Left lung (tissue), 10 donors: ENCODE measurements around the gene C1QTNF12. TPM values are rescaled to one million over a fixed set of nuclear protein-coding genes. Genes with fewer than 3 reads are reported as not detected.

Experiments used
- ATAC-seq: fragments of 200-7000 bp; cut with Tn5 transposase; one replicate; pipeline ENCODE4 v1.9.1; 2020; ENCODE audit warnings: moderate library complexity
- DNase-seq, 4 donors: peaks; one replicate each; pipeline ENCODE4 v3.0.0-alpha.2; 2013 to 2020
- H3K27ac ChIP-seq, 2 donors: fragments of 200-600 bp; sonication (generic) in 1 of 2; one replicate each; pipeline versions ENCODE4 v1.5.0 to v1.8.0; 2020 to 2021
- H3K27me3 ChIP-seq, 2 donors: fragments of 200-600 bp; sonication (generic) in 1 of 2; one replicate each; pipeline versions ENCODE4 v1.5.0 to v1.8.0; 2020 to 2021
- H3K36me3 ChIP-seq, 2 donors: fragments of 200-600 bp; sonication (generic) in 1 of 2; one replicate each; pipeline versions ENCODE4 v1.5.0 to v1.8.0; 2020 to 2021
- H3K4me1 ChIP-seq, 2 donors: fragments of 200-600 bp; one replicate each; pipeline ENCODE4 v1.8.0; 2021
- H3K4me3 ChIP-seq, 2 donors: fragments of 200-600 bp; sonication (generic) in 1 of 2; one replicate each; pipeline versions ENCODE4 v1.5.0 to v1.8.0; 2020 to 2021; ENCODE audit warnings: mild to moderate bottlenecking in 1 of 2
- H3K9me3 ChIP-seq, 2 donors: fragments of 200-600 bp; sonication (generic) in 1 of 2; one replicate each; pipeline versions ENCODE4 v1.5.0 to v1.8.0; 2020 to 2021
- CTCF ChIP-seq, 2 donors: fragments of 200-600 bp; sonication (generic) in 1 of 2; IDR thresholded peaks; one replicate each; pipeline versions ENCODE4 v1.5.0 to v1.8.0; 2021; ENCODE audit warnings: antibody characterized with exemption in 2 of 2
- intact Hi-C, 2 donors: fragments of 100-400 bp; cut with DNase I; formaldehyde crosslinking; loops; one replicate each; pipeline versions ENCODE4 v1.11.2 to v1.14.2; 2022
- polyA plus RNA-seq, 6 donors: library from polyadenylated mRNA; unstranded; fragments of 120-200 nt; gene quantifications; one replicate each; pipeline ENCODE4 v1.2.1, GENCODE V29; 2013; ENCODE audit not compliant: insufficient read length in 6 of 6
- total RNA-seq, 2 donors: library from RNA; stranded (reverse); fragmentation: NEBNext Ultra II Directional; extraction: Animal tissue kit (Norgen Biotek cat#: 25700); gene quantifications; one replicate each; pipeline ENCODE4 v1.2.1, GENCODE V29; 2021
- donor health status: DM: no; HTN: yes; CAD: no.
- donor health status: DM: no; HTN: no; CAD: no.

The C1QTNF12 gene
- total and polyA plus RNA-seq, 8 donors: 0.52 to 2.2 (median 0.94) TPM

- no peak for TF ChIP-seq CTCF (IDR thresholded peaks at IDR 0.05)
- no peaks in the 10 kb centered on the region for H3K9me3 ChIP-seq
- H3K27me3 ChIP-seq: peaks cover 33 to 83% of the 10 kb centered on the region in 2 donors
- H3K27ac ChIP-seq: no peak overlapping the region
- peaks cover 0 to 3% of the 10 kb centered on the region in 2 donors for H3K4me1 ChIP-seq
- intact Hi-C loops: loop anchor here in 1 of 2 donors (10.0 kb wide), 1 partner anchor 116 kb away; no protein-coding TSS in a partner anchor
- DNase-seq (no peak), ATAC-seq (no peak)
- no peaks in the 10 kb centered on the region for H3K36me3 ChIP-seq
- no peak overlapping the region for H3K4me3 ChIP-seq
These were observed 5.5 kb downstream of the C1QTNF12 start for GRCh38 chr1:1240822-1241587.

- Histone ChIP-seq H3K27me3 (peaks cover 28 to 76% of the 10 kb centered on the region in 2 donors), H3K36me3 (no peaks in the 10 kb centered on the region), H3K27ac (no peak overlapping the region), H3K4me1 (no peaks in the 10 kb centered on the region), H3K9me3 (no peaks in the 10 kb centered on the region), H3K4me3 (no peak overlapping the region)
- DNase-seq: no peak
- no peak for TF ChIP-seq CTCF (IDR thresholded peaks at IDR 0.05)
- no peak for ATAC-seq
- intact Hi-C loops: loop anchor here in 1 of 2 donors (10.0 kb wide), 1 partner anchor 116 kb away; no protein-coding TSS in a partner anchor
These were observed 6.2 kb downstream of the C1QTNF12 start for GRCh38 chr1:1240348-1240732.

GRCh38 chr1:1239614-1240347 lies 6.7 kb downstream of the C1QTNF12 start:
- DNase-seq (no peak), ATAC-seq (no peak)
- Histone ChIP-seq H3K27me3 (peaks cover 28 to 75% of the 10 kb centered on the region in 2 donors), H3K9me3 (no peaks in the 10 kb centered on the region), H3K27ac (no peak overlapping the region), H3K4me3 (no peak overlapping the region), H3K4me1 (no peaks in the 10 kb centered on the region), H3K36me3 (no peaks in the 10 kb centered on the region)
- TF ChIP-seq CTCF (IDR thresholded peaks at IDR 0.05): no peak
- intact Hi-C loops: loop anchor here in 1 of 2 donors (10.0 kb wide), 1 partner anchor 115 kb away; no protein-coding TSS in a partner anchor

GRCh38 chr1:1239227-1239613 lies 7.3 kb downstream of the C1QTNF12 start:
- no peak overlapping the region for H3K4me3 ChIP-seq
- TF ChIP-seq CTCF (IDR thresholded peaks at IDR 0.05): no peak
- H3K27ac ChIP-seq: no peak overlapping the region
- H3K36me3 ChIP-seq: peaks cover 0 to 4% of the 10 kb centered on the region in 2 donors
- intact Hi-C loops: no loop called here
- DNase-seq: no peak
- no peaks in the 10 kb centered on the region for H3K4me1 ChIP-seq
- ATAC-seq: no peak
- H3K27me3 ChIP-seq: peaks cover 28 to 72% of the 10 kb centered on the region in 2 donors
- H3K9me3 ChIP-seq: no peaks in the 10 kb centered on the region

GRCh38 chr1:1238702-1239178 lies 7.8 kb downstream of the C1QTNF12 start:
- no peak for TF ChIP-seq CTCF (IDR thresholded peaks at IDR 0.05)
- no peak for ATAC-seq
- H3K27me3 ChIP-seq: peaks cover 28 to 67% of the 10 kb centered on the region in 2 donors

More at GRCh38 chr1:1238702-1239178, 7.8 kb downstream of the C1QTNF12 start:
- Histone ChIP-seq H3K4me3 (no peak overlapping the region), H3K4me1 (peaks cover 0 to 4% of the 10 kb centered on the region in 2 donors), H3K36me3 (peaks cover 0 to 5% of the 10 kb centered on the region in 2 donors), H3K9me3 (no peaks in the 10 kb centered on the region), H3K27ac (no peak overlapping the region)
- DNase-seq: no peak
- intact Hi-C loops: no loop called here
